GM12878 (cell line): Measurements from ENCODE around the gene KRTAP10-6. TPM values are rescaled to one million over a fixed set of nuclear protein-coding genes. Genes with fewer than 3 reads are reported as not detected.
"Not testable (repeated sequence)": the region's sequence is repeated elsewhere in the genome, so short reads cannot be mapped to it uniquely, and the experiment has no call there.

Experiments used
- ATAC-seq: fragments of 200-7000 bp; cut with Tn5 transposase; 3 replicates; pipeline ENCODE4 v1.9.1; 2020; ENCODE audit warnings: mild to moderate bottlenecking, moderate library complexity
- BruUV-seq: library from RNA; stranded (reverse); fragments of 400-500 nt; replicated peaks from 2 replicates; lab custom pipeline; 2021; lab: Mats Ljungman, UMichigan
- CTCF ChIA-PET: fragments of 300-600 bp; sonication (Branson Sonifier 250); formaldehyde crosslinking; extraction: SDS; loops from one replicate; lab custom pipeline; 2021; ENCODE audit warnings: inconsistent platforms; lab: Yijun Ruan, JAX
- POLR2A ChIA-PET: fragments of 350-600 bp; formaldehyde crosslinking; extraction: SDS; loops from one replicate; lab custom pipeline; 2021; ENCODE audit warnings: inconsistent platforms; lab: Charles Lee
- RAD21 ChIA-PET: fragments of 300-600 bp; sonication (Branson Sonifier 250); formaldehyde crosslinking; loops from one replicate; lab custom pipeline; 2023; ENCODE audit warnings: antibody characterized with exemption; ENCODE audit not compliant: unreplicated experiment; lab: Charles Lee
- SMC1A ChIA-PET: fragments of 300-600 bp; sonication (Branson Sonifier 250); formaldehyde crosslinking; loops from one replicate; lab custom pipeline; 2023; ENCODE audit not compliant: unreplicated experiment, uncharacterized antibody; lab: Charles Lee
- DNase-seq: peaks from one replicate; pipeline ENCODE4 v3.0.0-alpha.2; 2011; ENCODE audit warnings: low read depth, low spot score
- FAIRE-seq: peaks from 3 replicates; lab custom pipeline; 2011; peaks lifted over from hg19 to GRCh38; lab: Jason Lieb, UNC
- H2AFZ ChIP-seq: 2 replicates; pipeline ENCODE4 v1.6.0; 2011; ENCODE audit warnings: low read depth, low read length, control low read depth; ENCODE audit not compliant: control insufficient read depth
- H3K27ac ChIP-seq: 2 replicates; pipeline ENCODE4 v1.5.1; 2011; ENCODE audit warnings: control low read depth; ENCODE audit not compliant: control insufficient read depth, insufficient read depth
- H3K27me3 ChIP-seq, 2 experiments: replicated peaks in 1 of 2; 2 replicates each; pipeline versions ENCODE4 v1.6.0 to v1.6.1; 2011; ENCODE audit warnings: low read length in 1 of 2; ENCODE audit not compliant: control insufficient read depth in 2 of 2, insufficient read depth in 2 of 2
- H3K36me3 ChIP-seq, 2 experiments: 2 replicates each; pipeline ENCODE4 v1.5.1; 2011; ENCODE audit warnings: low read length in 1 of 2; ENCODE audit not compliant: control insufficient read depth in 2 of 2, insufficient read depth in 2 of 2
- H3K4me1 ChIP-seq: 2 replicates; pipeline ENCODE4 v1.6.1; 2011; ENCODE audit warnings: mild to moderate bottlenecking, low read length, moderate library complexity, mixed read lengths; ENCODE audit not compliant: control insufficient read depth, insufficient read depth
- H3K4me2 ChIP-seq: 2 replicates; pipeline ENCODE4 v1.6.0; 2011; ENCODE audit warnings: control low read depth; ENCODE audit not compliant: control insufficient read depth, insufficient read depth
- H3K4me3 ChIP-seq: fragments of 200-600 bp; sonication (generic); 2 replicates; pipeline ENCODE4 v1.5.1; 2016
- H3K79me2 ChIP-seq: 2 replicates; pipeline ENCODE4 v1.6.0; 2011; ENCODE audit warnings: low read length; ENCODE audit not compliant: control insufficient read depth, insufficient read depth
- H3K9ac ChIP-seq: 2 replicates; pipeline ENCODE4 v1.8.0; 2011; ENCODE audit warnings: low read length, control low read depth, mixed read lengths; ENCODE audit not compliant: control insufficient read depth, insufficient read depth
- H3K9me3 ChIP-seq: replicated peaks from 3 replicates; pipeline ENCODE4 v1.5.1; 2011; ENCODE audit warnings: mild to moderate bottlenecking, low read length; ENCODE audit not compliant: control insufficient read depth, insufficient read depth
- H4K20me1 ChIP-seq: 2 replicates; pipeline ENCODE4 v1.6.0; 2011; ENCODE audit not compliant: control insufficient read depth, insufficient read depth
- EGR1 ChIP-seq, 2 experiments: IDR thresholded peaks; 1 replicate in 1 of 2; 2 replicates in 1 of 2; pipeline ENCODE4 v1.6.1; 2011 to 2012; ENCODE audit warnings: low read depth in 2 of 2, low read length in 2 of 2, borderline replicate concordance in 1 of 2, mild to moderate bottlenecking in 1 of 2, moderate library complexity in 1 of 2
- HCFC1 ChIP-seq: fragments of 150-350 bp; IDR thresholded peaks from 2 replicates; pipeline ENCODE4 v1.6.1; 2014; ENCODE audit warnings: low read length
- HDGF ChIP-seq: fragments of 450-650 bp; IDR thresholded peaks from 2 replicates; pipeline ENCODE4 v1.6.1; 2016; ENCODE audit warnings: antibody characterized with exemption
- IKZF2 ChIP-seq, 2 experiments: fragments of 450-650 bp; IDR thresholded peaks; 2 replicates each; pipeline ENCODE4 v1.6.1; 2017; ENCODE audit warnings: mild to moderate bottlenecking in 2 of 2, moderate library complexity in 2 of 2
- NBN ChIP-seq: fragments of 450-650 bp; IDR thresholded peaks from 2 replicates; pipeline ENCODE4 v1.6.1; 2016
- NR2C2 ChIP-seq: IDR thresholded peaks from 2 replicates; pipeline ENCODE4 v1.6.1; 2011; ENCODE audit warnings: borderline replicate concordance, low read depth; ENCODE audit not compliant: control insufficient read depth, insufficient read length
- STAT1 ChIP-seq: fragments of 450-650 bp; conservative IDR thresholded peaks from 2 replicates; pipeline ENCODE4 v1.6.1; 2014; ENCODE audit warnings: antibody characterized with exemption, mild to moderate bottlenecking
- WGBS: methylation state at CpG from one replicate; pipeline ENCODE4 v1.1.6; 2016; ENCODE audit warnings: low lambda C conversion rate; ENCODE audit not compliant: insufficient replicate concordance, insufficient coverage; ENCODE audit errors: missing lambda C conversion rate; 5-methylcytosine and 5-hydroxymethylcytosine counted together
- in situ Hi-C: fragments of 300-500 bp; cut with MboI; formaldehyde crosslinking; loops from 9 replicates; pipeline ENCODE4 v1.14.3; 2018; ENCODE audit warnings: mixed read lengths
- intact Hi-C: fragments of 100-400 bp; cut with micrococcal nuclease; formaldehyde crosslinking; loops from one replicate; pipeline ENCODE4 v1.14.2; 2022; ENCODE audit not compliant: unreplicated experiment
- polyA plus RNA-seq, 11 experiments: library from polyadenylated mRNA; depleted of rRNA in 4 of 11; unstranded in 6 of 11; stranded (reverse) in 5 of 11; fragments of >200 nt; fragmentation: Nextera tagmentation in 4 of 11; fragmentation: Illumina TruSeq in 1 of 11; extraction: Ambion mirVana in 4 of 11; extraction: Trizol in 1 of 11; gene quantifications; 1 replicate in 1 of 11; 2 replicates in 10 of 11; pipeline versions ENCODE4 v1.2.1 to v1.2.3, GENCODE V29; 2011 to 2016; ENCODE audit warnings: inconsistent platforms in 2 of 11, missing spikeins in 2 of 11, low read depth in 1 of 11
- total RNA-seq, 4 experiments: library from RNA; depleted of rRNA in 3 of 4; stranded (reverse); fragments of >200 nt in 3 of 4; fragmentation: Illumina TruSeq in 1 of 4; extraction: Trizol in 1 of 4; gene quantifications; 2 replicates each; pipeline versions ENCODE4 v1.2.1 to v1.2.3, GENCODE V29; 2013 to 2021
- TF ChIP-seq, protein P1 (sequence below): fragments of 450-650 bp; IDR thresholded peaks from 2 replicates; pipeline ENCODE4 v1.6.1; 2018; ENCODE audit warnings: mild to moderate bottlenecking, low read depth, moderate library complexity; ENCODE audit not compliant: partially characterized antibody
- TF ChIP-seq, protein P2 (sequence below): IDR thresholded peaks from 2 replicates; pipeline ENCODE4 v1.6.1; 2011; ENCODE audit warnings: low read depth, low read length, improper control_type of control experiment, borderline replicate concordance
- TF ChIP-seq, protein P3 (sequence below): fragments of 450-650 bp; IDR thresholded peaks from 2 replicates; pipeline ENCODE4 v1.6.1; 2017; ENCODE audit warnings: mild to moderate bottlenecking, low read depth, inconsistent platforms; ENCODE audit not compliant: poor library complexity, severe bottlenecking

The KRTAP10-6 gene
- total and polyA plus RNA-seq, 10 of the 15 experiments (the other 5 are each of a cell fraction or from before 2014, with no cell fraction given), result not detected

DNA sequence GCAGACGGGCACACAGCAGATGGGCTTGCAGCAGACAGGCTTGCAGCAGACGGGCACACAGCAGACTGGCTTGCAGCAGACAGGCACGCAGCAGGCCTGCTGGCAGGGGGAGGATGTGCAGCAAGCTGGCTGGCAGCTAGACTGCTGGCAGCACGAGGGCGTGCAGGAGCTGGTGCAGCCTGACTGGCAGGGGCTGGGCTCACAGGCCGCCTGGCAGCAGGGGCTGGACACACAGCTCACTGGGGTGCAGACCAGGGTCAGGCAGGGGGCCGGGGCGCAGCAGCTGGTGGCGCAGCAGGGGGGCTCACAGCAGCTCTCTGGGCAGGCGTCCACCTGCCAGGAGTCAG is 34.0 kb downstream of the KRTAP10-6 start:
- RAD21 ChIA-PET, H3K27me3 ChIP-seq, H2AFZ ChIP-seq, ATAC-seq, H3K9me3 ChIP-seq, H3K79me2 ChIP-seq, H3K27ac ChIP-seq, CTCF ChIA-PET, DNase-seq, H4K20me1 ChIP-seq, intact Hi-C loops, POLR2A ChIA-PET, H3K4me1 ChIP-seq, H3K4me2 ChIP-seq, SMC1A ChIA-PET, H3K4me3 ChIP-seq, FAIRE-seq, H3K36me3 ChIP-seq, H3K9ac ChIP-seq, in situ Hi-C loops, BruUV-seq: not testable (repeated sequence)
- 25% methylated on average over 8 of the region's 10 CpGs for WGBS

DNA sequence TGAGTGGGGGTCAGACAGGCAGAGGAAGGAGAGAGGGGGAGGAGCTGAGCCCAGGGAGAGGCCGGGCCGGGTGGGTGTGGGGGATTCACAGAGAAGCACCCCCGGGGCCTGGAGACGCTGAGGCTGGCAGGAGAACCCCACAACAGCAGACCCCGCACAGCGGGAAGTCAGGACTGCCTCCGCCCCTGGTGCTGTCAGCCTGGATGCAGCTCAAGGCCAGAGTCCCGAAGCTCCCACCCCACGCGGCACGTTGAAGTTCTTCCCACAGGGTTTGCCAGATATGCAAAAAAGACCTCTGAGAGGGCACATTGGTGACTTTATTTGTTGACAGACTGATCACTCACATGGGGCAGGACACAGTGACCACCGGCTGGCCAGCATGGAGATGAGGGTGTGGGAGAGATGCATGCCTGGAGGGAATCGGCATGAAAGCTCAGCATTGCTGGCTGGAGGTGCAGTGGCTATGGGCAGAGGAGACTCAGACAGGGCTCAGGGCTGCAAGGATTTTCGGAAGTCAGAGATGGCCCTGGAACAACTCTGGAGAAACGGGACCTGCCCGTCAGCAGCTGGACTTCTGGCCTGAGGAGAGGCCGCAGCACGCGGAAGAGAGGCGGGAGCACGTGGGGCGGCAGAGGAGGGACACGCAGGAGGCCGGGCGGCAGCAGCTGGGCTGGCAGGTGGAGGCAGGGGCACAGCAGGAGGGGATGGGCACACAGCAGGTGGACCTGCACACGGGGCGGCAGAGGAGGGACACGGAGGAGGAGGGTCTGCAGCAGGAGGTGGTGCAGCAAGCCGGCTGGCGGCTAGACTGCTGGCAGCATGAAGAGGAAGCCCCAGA is 34.6 kb downstream of the KRTAP10-6 start:
- Histone ChIP-seq H3K27me3 (no peaks in the 10 kb centered on the region; a peak in 1 of 4 replicates), H4K20me1 (no peaks in the 10 kb centered on the region), H3K27ac (no peak overlapping the region), H3K4me2 (no peak overlapping the region), H3K79me2 (no peaks in the 10 kb centered on the region), H3K36me3 (no peaks in the 10 kb centered on the region), H3K9ac (no peak overlapping the region), H2AFZ (no peak overlapping the region), H3K4me3 (no peak overlapping the region), H3K9me3 (no peaks in the 10 kb centered on the region; the same call in 2 of the 3 replicates), H3K4me1 (no peaks in the 10 kb centered on the region)
- ATAC-seq, result no peak
- BruUV-seq, result no TSS peak
- in situ Hi-C loops, result no loop called here
- FAIRE-seq, result no peak
- WGBS, result 68% methylated on average over 28 of the region's 30 CpGs
- ChIA-PET POLR2A (no interaction called here), SMC1A (no interaction called here), RAD21 (no interaction called here), CTCF (no interaction called here)
- DNase-seq, result no peak
- intact Hi-C loops, result no loop called here
- TF ChIP-seq STAT1 (no peak), NBN (no peak), HCFC1 (no peak), HDGF (no peak), IKZF2 (IDR thresholded peaks at IDR 0.05) (no peak), NR2C2 (no peak), EGR1 (IDR thresholded peaks at IDR 0.05; ENCODE audit: borderline replicate concordance in 1 of 2, low read depth in 2 of 2, low read length in 2 of 2) (no peak)
- TF ChIP-seq, protein P1, sequence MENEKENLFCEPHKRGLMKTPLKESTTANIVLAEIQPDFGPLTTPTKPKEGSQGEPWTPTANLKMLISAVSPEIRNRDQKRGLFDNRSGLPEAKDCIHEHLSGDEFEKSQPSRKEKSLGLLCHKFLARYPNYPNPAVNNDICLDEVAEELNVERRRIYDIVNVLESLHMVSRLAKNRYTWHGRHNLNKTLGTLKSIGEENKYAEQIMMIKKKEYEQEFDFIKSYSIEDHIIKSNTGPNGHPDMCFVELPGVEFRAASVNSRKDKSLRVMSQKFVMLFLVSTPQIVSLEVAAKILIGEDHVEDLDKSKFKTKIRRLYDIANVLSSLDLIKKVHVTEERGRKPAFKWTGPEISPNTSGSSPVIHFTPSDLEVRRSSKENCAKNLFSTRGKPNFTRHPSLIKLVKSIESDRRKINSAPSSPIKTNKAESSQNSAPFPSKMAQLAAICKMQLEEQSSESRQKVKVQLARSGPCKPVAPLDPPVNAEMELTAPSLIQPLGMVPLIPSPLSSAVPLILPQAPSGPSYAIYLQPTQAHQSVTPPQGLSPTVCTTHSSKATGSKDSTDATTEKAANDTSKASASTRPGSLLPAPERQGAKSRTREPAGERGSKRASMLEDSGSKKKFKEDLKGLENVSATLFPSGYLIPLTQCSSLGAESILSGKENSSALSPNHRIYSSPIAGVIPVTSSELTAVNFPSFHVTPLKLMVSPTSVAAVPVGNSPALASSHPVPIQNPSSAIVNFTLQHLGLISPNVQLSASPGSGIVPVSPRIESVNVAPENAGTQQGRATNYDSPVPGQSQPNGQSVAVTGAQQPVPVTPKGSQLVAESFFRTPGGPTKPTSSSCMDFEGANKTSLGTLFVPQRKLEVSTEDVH, result no peak
- TF ChIP-seq, protein P2, sequence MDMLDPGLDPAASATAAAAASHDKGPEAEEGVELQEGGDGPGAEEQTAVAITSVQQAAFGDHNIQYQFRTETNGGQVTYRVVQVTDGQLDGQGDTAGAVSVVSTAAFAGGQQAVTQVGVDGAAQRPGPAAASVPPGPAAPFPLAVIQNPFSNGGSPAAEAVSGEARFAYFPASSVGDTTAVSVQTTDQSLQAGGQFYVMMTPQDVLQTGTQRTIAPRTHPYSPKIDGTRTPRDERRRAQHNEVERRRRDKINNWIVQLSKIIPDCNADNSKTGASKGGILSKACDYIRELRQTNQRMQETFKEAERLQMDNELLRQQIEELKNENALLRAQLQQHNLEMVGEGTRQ, result no peak
- TF ChIP-seq, protein P3, sequence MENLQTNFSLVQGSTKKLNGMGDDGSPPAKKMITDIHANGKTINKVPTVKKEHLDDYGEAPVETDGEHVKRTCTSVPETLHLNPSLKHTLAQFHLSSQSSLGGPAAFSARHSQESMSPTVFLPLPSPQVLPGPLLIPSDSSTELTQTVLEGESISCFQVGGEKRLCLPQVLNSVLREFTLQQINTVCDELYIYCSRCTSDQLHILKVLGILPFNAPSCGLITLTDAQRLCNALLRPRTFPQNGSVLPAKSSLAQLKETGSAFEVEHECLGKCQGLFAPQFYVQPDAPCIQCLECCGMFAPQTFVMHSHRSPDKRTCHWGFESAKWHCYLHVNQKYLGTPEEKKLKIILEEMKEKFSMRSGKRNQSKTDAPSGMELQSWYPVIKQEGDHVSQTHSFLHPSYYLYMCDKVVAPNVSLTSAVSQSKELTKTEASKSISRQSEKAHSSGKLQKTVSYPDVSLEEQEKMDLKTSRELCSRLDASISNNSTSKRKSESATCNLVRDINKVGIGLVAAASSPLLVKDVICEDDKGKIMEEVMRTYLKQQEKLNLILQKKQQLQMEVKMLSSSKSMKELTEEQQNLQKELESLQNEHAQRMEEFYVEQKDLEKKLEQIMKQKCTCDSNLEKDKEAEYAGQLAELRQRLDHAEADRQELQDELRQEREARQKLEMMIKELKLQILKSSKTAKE, result no peak
